Activated CD8-positive, alpha-beta memory T cell treated with anti-CD3 and anti-CD28 coated beads for 36 hours (primary cell): ENCODE measurements around the gene GULP1. TPM values are rescaled to one million over a fixed set of nuclear protein-coding genes. Genes with fewer than 3 reads are reported as not detected.
"Not testable (repeated sequence)": the region's sequence is repeated elsewhere in the genome, so short reads cannot be mapped to it uniquely, and the experiment has no call there.

Experiments used
- CTCF ChIA-PET: fragments of 350-600 bp; sonication (Branson Sonifier 250); formaldehyde crosslinking; loops from one replicate; lab custom pipeline; 2021; ENCODE audit warnings: antibody characterized with exemption; lab: Charles Lee
- POLR2A ChIA-PET: fragments of 350-600 bp; sonication (Branson Sonifier 250); formaldehyde crosslinking; loops from one replicate; lab custom pipeline; 2021; ENCODE audit warnings: antibody characterized with exemption; lab: Charles Lee
- total RNA-seq, 2 experiments: library from RNA; stranded (reverse); gene quantifications; one replicate each; pipeline ENCODE4 v1.2.3, GENCODE V29; 2021

Gene GULP1
- total RNA-seq, 2 experiments from 2014 or later = not detected

GRCh38 chr2:188449971-188450370, 158.3 kb downstream of the GULP1 start:
- POLR2A ChIA-PET = no interaction called here

GRCh38 chr2:188450732-188451483, 159.2 kb downstream of the GULP1 start:
- CTCF ChIA-PET = no interaction called here

More at GRCh38 chr2:188449971-188450370, 158.3 kb downstream of the GULP1 start:
- CTCF ChIA-PET = no interaction called here

DNA sequence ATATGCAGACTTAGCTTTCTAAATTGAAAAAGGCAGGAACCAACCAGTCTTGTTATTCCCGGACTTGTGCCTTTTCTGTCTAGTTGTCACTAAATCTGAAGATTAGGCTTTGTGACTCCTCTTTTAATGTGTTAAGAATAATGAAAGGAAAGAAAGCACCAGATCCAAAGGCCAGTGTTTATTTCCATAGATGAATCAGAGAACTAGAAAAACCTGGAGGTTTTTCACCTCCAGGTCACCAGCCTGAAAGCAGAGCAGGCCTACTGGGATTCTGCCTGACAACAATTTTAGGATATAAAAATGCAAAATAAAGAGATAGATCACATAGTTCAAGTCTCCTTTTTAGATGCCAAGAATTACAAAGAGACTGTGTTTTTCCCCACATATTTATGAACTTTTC, 160.4 kb downstream of the GULP1 start:
- ChIA-PET POLR2A (no interaction called here), CTCF (no interaction called here)

More at GRCh38 chr2:188450732-188451483, 159.2 kb downstream of the GULP1 start:
- POLR2A ChIA-PET = no interaction called here

- POLR2A ChIA-PET = no interaction called here
- CTCF ChIA-PET = no interaction called here
Measured at GRCh38 chr2:188456114-188456909, 164.6 kb downstream of the GULP1 start.

DNA sequence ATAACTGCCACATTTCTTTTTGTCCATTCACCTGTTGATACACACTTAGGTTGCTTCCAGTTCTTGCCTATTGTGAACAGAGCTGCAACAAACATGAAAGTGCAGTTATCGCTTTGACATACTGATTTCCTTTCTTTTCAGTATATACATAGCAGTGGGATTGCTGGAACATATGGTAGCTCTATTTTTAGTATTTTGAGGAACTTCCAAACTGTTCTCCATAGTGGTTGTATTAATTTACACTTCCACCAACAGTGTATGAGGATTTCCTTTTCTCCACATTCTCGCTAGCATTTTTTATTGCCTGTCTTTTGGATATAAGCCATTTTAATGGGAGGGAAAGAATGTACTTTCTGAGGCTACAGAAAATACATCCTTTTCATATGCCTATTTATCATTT, 167.4 kb downstream of the GULP1 start:
- POLR2A ChIA-PET = no interaction called here
- CTCF ChIA-PET = no interaction called here

GRCh38 chr2:188466078-188466477, 174.4 kb downstream of the GULP1 start:
- POLR2A ChIA-PET, CTCF ChIA-PET: not testable (repeated sequence)

GRCh38 chr2:188466761-188467160, 175.1 kb downstream of the GULP1 start:
- CTCF ChIA-PET = interaction anchor here (1.3 kb wide), 1 partner anchor 9 kb away, joined by 3 read pairs; no protein-coding TSS in a partner anchor
- POLR2A ChIA-PET = no interaction called here

DNA sequence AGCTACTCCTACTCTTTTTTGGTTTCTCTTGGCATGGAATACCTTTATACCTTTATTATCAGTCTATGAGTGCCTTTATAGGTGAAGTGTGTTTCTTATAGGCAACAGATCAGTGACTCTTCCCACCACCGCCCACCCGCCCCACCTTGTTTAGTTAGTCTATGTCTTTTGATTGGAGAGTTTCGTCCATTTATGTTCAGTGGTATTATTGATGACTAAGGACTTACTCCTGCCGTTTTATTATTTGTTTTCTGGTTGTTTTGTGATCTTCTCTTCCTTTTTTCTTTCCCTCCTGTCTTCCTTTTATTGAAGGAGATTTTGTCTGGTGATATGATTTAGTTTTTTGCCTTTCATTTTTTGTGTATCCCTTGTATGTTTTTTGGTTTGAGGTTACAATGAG, 179.5 kb downstream of the GULP1 start:
- POLR2A ChIA-PET = no interaction called here
- CTCF ChIA-PET = no interaction called here

DNA sequence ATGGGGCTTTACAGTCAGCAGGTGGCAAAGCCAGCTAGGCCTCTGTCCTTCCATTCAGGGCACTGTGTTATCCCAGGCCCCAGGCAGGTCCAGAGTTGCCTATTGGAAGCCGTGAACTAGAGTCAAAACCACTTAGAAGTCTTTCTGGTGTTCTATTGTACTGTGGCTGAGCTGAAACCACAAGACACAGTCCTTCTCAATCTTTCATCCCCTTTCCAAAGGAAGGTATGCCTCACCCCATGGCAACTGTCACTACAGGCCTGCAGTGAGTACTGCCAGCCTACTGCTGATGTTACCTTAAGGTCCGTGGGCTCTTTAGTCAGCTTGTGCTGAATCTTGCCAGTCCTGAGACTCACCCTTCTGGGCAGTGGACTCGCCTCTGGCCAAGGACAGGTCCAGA, 181.6 kb downstream of the GULP1 start:
- POLR2A ChIA-PET = no interaction called here
- CTCF ChIA-PET = no interaction called here

DNA sequence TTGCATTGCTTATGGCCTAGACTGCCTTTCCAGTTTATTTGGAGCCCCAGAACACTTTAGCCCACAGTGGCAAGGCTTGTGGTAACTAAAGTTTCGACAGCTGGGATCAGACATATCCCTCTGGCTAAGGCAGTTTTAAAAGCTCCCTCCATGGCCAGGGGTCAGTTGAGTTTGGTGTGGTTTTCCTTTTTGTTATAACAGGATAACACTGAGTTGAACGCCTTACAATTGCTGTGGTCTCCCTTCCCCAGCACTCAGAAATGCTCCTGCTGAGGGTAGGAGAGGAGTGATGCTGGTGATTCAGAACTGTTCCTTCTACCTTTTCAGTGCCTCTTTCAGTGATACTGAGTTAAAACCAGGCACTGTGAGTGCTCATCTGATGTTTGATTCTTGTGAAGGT, 182.6 kb downstream of the GULP1 start:
- ChIA-PET CTCF (no interaction called here), POLR2A (no interaction called here)

DNA sequence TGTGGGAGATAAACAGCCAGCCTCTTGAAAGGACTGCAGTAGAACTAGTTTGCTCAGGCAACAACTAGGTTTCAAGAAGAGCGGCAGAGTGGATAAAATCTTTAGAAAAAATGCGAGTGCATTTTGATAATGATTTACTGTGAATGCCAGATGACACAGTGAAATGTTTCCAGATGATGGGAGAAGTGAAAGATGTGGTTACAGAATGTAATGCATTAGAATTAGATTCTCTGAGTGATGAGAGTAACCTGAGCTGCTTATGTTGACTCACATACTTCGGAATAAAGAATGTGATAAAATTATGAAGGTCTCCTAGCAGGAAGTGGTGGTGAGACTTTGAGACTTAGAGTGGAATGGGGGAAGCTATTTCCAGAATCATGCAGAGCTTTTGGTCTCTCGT, 184.3 kb downstream of the GULP1 start:
- ChIA-PET CTCF (interaction anchor here (0.6 kb wide), 1 partner anchor 9 kb away, joined by 3 read pairs; no protein-coding TSS in a partner anchor), POLR2A (no interaction called here)

- ChIA-PET POLR2A (no interaction called here), CTCF (no interaction called here)
Measured at GRCh38 chr2:188477564-188478103, 186.0 kb downstream of the GULP1 start.

GRCh38 chr2:188478724-188479123, 187.1 kb downstream of the GULP1 start:
- POLR2A ChIA-PET = no interaction called here
- CTCF ChIA-PET = no interaction called here

GRCh38 chr2:188481474-188481873, 189.8 kb downstream of the GULP1 start:
- ChIA-PET CTCF (no interaction called here), POLR2A (no interaction called here)

GRCh38 chr2:188485496-188485895, 193.8 kb downstream of the GULP1 start:
- POLR2A ChIA-PET = no interaction called here
- CTCF ChIA-PET = interaction anchor here (0.6 kb wide), 1 partner anchor 1350 kb away, joined by 5 read pairs; no protein-coding TSS in a partner anchor

GRCh38 chr2:188492751-188493150, 201.1 kb downstream of the GULP1 start:
- ChIA-PET CTCF (no interaction called here), POLR2A (no interaction called here)

DNA sequence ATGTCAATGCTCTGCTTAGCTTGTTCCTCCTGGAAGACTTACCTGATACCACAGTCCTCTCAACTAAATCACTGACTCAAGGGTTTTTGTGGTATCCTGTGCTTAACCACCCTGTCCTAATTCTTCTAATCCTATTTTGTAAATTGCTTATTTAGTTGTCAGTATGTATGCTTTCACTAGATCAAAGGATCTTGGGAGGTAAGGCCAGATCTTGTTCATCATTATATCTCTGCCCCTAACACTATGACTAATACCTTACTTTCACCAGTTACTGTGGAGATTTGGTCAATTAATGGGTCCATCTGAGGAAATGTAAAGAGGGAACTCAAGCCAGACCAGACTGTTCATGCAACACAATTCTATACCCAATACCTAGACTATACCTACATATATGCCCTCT, 203.2 kb downstream of the GULP1 start:
- ChIA-PET POLR2A (no interaction called here), CTCF (no interaction called here)

DNA sequence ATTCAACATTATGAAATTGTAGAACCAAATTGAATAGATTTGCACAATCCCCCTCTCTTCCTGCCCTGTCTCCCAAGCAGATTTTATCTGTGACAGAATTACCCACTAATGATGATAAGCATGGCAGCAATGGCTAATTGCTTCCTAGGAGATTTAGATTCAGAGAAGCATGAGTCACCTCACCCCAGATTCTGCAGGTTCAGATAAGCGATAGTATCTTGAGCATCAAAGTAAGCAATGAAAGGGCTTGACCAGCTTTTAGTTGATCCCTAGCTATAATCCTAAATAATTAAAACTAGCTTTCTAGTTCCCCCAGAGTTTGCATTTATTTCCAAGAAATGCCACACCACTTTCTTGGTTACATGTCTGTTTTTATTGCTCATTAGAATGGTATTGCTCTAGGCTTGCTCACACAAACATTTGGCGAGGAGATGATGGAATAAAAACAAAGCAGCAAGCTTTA, 204.3 kb downstream of the GULP1 start:
- CTCF ChIA-PET = no interaction called here
- POLR2A ChIA-PET = no interaction called here

DNA sequence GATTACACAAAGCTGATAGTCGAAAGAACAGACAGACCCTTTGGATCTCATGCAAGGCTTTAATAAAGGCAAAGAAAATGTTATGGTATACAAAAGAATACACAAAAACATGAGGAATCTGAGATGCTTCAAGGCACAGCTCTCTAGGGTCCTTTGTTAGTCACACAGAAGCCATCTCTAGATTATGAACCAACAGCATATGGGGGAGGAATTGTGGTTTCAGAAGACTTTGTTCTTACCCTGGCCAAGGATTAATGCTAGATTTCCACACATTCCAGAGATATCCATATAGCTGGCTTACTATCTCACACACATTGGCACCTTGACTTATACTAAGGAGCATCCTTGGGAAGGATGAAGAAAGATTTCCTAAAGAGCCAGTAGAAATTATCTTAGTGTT, 206.1 kb downstream of the GULP1 start:
- ChIA-PET CTCF (no interaction called here), POLR2A (no interaction called here)

DNA sequence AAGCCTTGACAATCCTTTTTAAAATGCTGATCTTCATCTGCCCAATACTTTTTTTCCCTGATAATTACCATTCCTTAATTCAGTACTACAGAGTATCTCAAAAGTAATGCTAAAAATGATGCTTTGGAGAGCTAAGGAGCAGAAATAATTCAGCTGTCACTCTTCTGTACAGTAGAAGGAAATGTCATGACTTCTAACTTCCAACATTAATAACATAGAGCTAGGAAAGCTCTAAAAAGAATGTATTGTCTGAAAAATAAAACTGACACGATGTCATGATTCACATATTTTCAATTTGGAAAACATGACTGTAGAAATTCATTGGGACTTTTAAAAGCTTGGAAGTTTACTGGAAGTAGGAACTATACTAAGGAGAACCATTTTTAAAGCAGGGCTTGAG, 212.3 kb downstream of the GULP1 start:
- ChIA-PET POLR2A (no interaction called here), CTCF (no interaction called here)
